MM.1S (cell line): Measurements from ENCODE around the gene OTUD3.

Experiments
- CTCF ChIP-seq: fragments of 300-600 bp; sonication (generic); IDR thresholded peaks from 2 replicates; pipeline ENCODE4 v1.5.1; 2016; ENCODE audit warnings: antibody characterized with exemption, low read length, mixed read lengths
- EZH2phosphoT487 ChIP-seq: fragments of 300-600 bp; sonication (generic); IDR thresholded peaks from 2 replicates; pipeline ENCODE4 v1.6.1; 2018; ENCODE audit warnings: antibody characterized with exemption, low read length

GRCh38 chr1:19850214-19850613 lies 32.0 kb upstream of the OTUD3 start:
- TF ChIP-seq CTCF (no peak), EZH2phosphoT487 (no peak)
